ENCODE measurements around the gene KRTAP10-12.

DNA sequence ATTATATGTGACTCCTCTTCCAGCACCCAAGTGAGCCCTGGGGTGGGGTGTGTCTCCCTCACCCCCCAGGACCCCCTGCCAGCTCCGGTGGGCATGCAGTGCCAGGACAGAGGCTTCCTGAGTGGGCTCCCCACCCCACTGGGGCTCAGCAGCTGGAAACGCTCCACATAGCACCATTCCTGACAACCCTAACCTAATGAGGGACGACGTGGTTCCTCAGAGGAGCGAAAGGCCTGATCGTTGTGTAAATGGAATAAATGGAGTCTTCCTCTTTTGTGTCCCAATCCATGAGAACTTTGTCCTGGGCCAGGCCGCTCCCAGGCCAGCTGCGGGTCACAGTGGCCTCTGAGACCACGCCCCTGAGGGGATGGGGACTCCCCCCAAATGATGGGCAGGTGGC lies 16.2 kb downstream of the KRTAP10-12 start:
- TF ChIP-seq, protein P1, sequence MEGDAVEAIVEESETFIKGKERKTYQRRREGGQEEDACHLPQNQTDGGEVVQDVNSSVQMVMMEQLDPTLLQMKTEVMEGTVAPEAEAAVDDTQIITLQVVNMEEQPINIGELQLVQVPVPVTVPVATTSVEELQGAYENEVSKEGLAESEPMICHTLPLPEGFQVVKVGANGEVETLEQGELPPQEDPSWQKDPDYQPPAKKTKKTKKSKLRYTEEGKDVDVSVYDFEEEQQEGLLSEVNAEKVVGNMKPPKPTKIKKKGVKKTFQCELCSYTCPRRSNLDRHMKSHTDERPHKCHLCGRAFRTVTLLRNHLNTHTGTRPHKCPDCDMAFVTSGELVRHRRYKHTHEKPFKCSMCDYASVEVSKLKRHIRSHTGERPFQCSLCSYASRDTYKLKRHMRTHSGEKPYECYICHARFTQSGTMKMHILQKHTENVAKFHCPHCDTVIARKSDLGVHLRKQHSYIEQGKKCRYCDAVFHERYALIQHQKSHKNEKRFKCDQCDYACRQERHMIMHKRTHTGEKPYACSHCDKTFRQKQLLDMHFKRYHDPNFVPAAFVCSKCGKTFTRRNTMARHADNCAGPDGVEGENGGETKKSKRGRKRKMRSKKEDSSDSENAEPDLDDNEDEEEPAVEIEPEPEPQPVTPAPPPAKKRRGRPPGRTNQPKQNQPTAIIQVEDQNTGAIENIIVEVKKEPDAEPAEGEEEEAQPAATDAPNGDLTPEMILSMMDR (IDR thresholded peaks at IDR 0.05): no peak
- no peak for TF ChIP-seq EZH2phosphoT487 (IDR thresholded peaks at IDR 0.05)

Measured in neural progenitor cell (in vitro differentiated cells).